ENCODE measurements around the gene SLC13A3. TPM values are rescaled to one million over a fixed set of nuclear protein-coding genes. Genes with fewer than 3 reads are reported as not detected.
A peak's percentile ranks its signal among the peaks of the same experiment; 100 is the strongest.

The SLC13A3 gene
- total RNA-seq, 1 donor from 2014 or later = 0.30 TPM

DNA sequence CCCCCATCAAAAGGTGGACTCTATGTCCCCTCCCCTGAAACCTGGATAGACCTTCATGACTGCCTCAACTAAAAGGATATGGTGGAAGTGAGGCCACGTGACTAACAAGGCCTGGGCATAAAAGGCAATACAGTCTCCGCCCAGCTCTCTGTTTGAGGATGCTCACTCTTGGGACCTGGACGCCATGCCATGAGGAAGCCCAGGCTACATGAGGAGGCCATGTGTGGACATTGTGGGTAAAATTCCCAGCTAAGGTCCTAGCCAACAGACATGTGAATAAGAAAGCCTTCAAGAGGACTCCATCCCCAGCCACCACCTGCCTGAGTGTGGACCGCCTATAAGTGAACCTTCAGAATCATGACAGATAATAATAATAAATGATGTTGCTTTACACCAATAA is 130.7 kb downstream of the SLC13A3 start:
- Histone ChIP-seq H3K27ac (replicated peaks) (no peak overlapping the region), H3K9me3 (replicated peaks) (no peaks in the 10 kb centered on the region), H3K36me3 (no peaks in the 10 kb centered on the region), H3K4me3 (no peak overlapping the region), H3K4me1 (no peaks in the 10 kb centered on the region), H3K27me3 (ENCODE audit: low read depth) (peaks cover 61% of the 10 kb centered on the region)
- TF ChIP-seq CTCF (IDR thresholded peaks at IDR 0.05; ENCODE audit: borderline replicate concordance) = no peak
- DNase-seq = no peak
- intact Hi-C loops (cut with micrococcal nuclease) = loop anchor here (10.0 kb wide), 1 partner anchor 164 kb away; the partner anchor contains the start of gene TP53RK

DNA sequence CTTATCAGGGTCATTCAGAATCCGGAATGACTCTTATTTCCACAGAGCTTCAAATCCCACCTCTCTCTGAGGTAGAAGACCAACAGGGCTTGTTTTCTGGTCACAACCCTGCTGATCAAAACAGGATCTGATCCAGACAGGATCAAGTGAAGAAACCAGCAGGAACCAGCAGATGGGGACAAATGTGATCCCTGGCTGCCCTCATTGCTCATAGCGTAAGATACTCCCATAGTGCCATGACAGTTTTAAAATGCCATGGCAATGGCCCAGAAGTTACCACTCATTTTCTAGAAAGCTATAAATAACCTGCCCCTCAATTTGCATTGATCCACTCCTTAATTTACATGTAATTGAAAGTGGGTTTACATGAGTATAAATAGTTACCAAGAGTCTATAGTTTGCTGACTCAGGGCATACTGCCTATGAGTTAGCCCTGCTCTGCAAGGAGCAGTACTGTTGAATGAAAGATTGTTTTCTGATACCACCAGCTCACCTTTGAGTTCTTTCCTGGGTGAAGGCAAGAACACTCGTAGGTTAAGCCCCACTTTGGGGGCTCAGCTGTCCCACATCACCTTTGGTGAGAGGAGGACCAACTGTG is 131.7 kb downstream of the SLC13A3 start:
- no peak overlapping the region for H3K27ac ChIP-seq (replicated peaks)
- peaks cover 60% of the 10 kb centered on the region for H3K27me3 ChIP-seq (ENCODE audit: low read depth)
- intact Hi-C loops (cut with micrococcal nuclease) = loop anchor here (10.0 kb wide), 1 partner anchor 165 kb away; the partner anchor contains the start of gene TP53RK
- no peak for TF ChIP-seq CTCF (IDR thresholded peaks at IDR 0.05; ENCODE audit: borderline replicate concordance)
- H3K4me3 ChIP-seq = no peak overlapping the region
- no peak for DNase-seq
- no peaks in the 10 kb centered on the region for H3K9me3 ChIP-seq (replicated peaks)
- H3K4me1 ChIP-seq = no peaks in the 10 kb centered on the region
- no peaks in the 10 kb centered on the region for H3K36me3 ChIP-seq

DNA sequence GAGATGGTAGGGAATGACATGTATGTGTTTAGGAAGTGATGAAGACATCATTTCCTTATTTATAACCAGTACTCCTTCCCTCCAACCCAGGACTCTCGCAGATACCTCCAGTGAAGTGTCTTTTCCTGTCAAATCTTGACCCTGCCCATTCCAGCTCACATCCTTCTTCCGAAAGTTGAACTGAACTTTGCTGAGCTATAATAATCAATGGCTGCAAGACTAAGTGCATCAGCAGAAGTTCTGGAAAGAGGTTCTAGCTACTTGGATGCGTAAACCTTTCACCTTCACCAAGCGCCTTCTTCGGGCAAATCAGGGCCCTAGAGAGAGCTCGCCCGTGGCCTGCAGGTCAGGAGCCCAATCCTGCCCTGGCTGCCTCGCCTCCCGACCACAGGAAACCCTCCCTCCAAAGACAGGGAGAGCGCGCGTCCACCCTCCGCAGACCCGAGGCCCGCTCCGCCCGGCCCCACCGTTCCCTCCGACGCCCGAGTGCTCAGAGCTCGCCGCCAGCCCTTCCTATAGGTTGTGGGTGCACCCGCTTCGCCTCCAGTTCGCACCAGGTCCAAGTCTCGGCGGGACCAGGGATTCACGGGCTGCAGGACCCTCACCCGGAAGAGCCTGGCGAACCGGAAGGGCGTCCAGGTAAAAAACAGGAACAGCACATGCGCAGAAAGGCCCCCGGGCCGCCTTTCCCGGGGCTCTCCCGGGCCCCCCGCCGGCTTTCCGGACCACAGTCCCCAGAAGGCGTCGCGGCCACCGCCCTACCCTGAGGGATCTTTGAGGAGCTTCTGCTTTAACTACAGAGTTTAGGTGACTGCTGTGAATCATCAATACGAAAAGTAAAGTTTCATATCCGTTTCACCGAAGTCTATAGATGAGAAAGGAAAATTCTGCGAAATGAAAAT is 138.1 kb downstream of the SLC13A3 start, which contains the start of gene ZNF334:
Gene ZNF334 (minus strand): TSS at position 617 of the 902 bp plus-strand sequence. CDS start 1,457 bp downstream, outside the sequence.
- peaks cover 34% of the 10 kb centered on the region for H3K27me3 ChIP-seq (ENCODE audit: low read depth)
- no peaks in the 10 kb centered on the region for H3K36me3 ChIP-seq
- intact Hi-C loops (cut with micrococcal nuclease) = no loop called here
- peak; percentile 66 for DNase-seq
- peaks cover 14% of the 10 kb centered on the region for H3K4me1 ChIP-seq
- no peaks in the 10 kb centered on the region for H3K9me3 ChIP-seq (replicated peaks)
- peak within 1 kb of the TSS; percentile 74 for H3K4me3 ChIP-seq
- peak within 1 kb of the TSS; percentile 68 for H3K27ac ChIP-seq (replicated peaks)
- TF ChIP-seq CTCF (IDR thresholded peaks at IDR 0.05; ENCODE audit: borderline replicate concordance) = no peak

GRCh38 chr20:46509523-46509922 is 141.7 kb downstream of the SLC13A3 start:
- intact Hi-C loops (cut with micrococcal nuclease) = no loop called here
- Histone ChIP-seq H3K27me3 (ENCODE audit: low read depth) (peaks cover 3% of the 10 kb centered on the region), H3K9me3 (replicated peaks) (no peaks in the 10 kb centered on the region), H3K27ac (replicated peaks) (no peak overlapping the region), H3K4me1 (peaks cover 14% of the 10 kb centered on the region), H3K4me3 (no peak overlapping the region), H3K36me3 (no peaks in the 10 kb centered on the region)
- TF ChIP-seq CTCF (IDR thresholded peaks at IDR 0.05; ENCODE audit: borderline replicate concordance) = no peak
- DNase-seq = no peak

Other genes starting within 250 kb of the SLC13A3 start
- 28.5 TPM for gene ELMO2, start 244.8 kb downstream of the SLC13A3 start, total RNA-seq
- 0.71 TPM for gene ZNF334, start 137.9 kb downstream of the SLC13A3 start, total RNA-seq
- gene OCSTAMP, start 100.8 kb downstream of the SLC13A3 start, total RNA-seq = not detected
- gene TP53RK, start 38.0 kb upstream of the SLC13A3 start, total RNA-seq = 6.0 TPM
- 2.8 TPM for gene SLC2A10, start 58.2 kb upstream of the SLC13A3 start, total RNA-seq
- 0.63 TPM for gene EYA2, start 243.4 kb upstream of the SLC13A3 start, total RNA-seq

Measured in left ventricle myocardium inferior (tissue), 1 donor.